GM12878 (cell line): ENCODE results near the gene GPR158.

ENCODE experiments used
- ATF3 ChIP-seq: IDR thresholded peaks from 2 replicates; pipeline ENCODE4 v1.6.1; 2011; ENCODE audit warnings: low read depth, mild to moderate bottlenecking, low read length, moderate library complexity, borderline replicate concordance; ENCODE audit errors: extremely low read depth
- CTCF ChIP-seq, 3 experiments: IDR thresholded peaks in 2 of 3; conservative IDR thresholded peaks in 1 of 3; 2 replicates each; pipeline ENCODE4 v1.5.1; 2011; ENCODE audit warnings: low read depth in 3 of 3, low read length in 3 of 3, mild to moderate bottlenecking in 3 of 3, control low read depth in 2 of 3, moderate library complexity in 2 of 3, inconsistent platforms in 1 of 3, mixed read lengths in 1 of 3; ENCODE audit not compliant: control insufficient read depth in 2 of 3, insufficient read depth in 1 of 3; ENCODE audit errors: extremely low read depth in 1 of 3
- EZH2 ChIP-seq: IDR thresholded peaks from 2 replicates; pipeline ENCODE4 v1.6.1; 2012; ENCODE audit warnings: low read depth, mild to moderate bottlenecking, control low read depth, inconsistent platforms, low read length, borderline replicate concordance; ENCODE audit not compliant: control insufficient read depth
- HDGF ChIP-seq: fragments of 450-650 bp; IDR thresholded peaks from 2 replicates; pipeline ENCODE4 v1.6.1; 2016; ENCODE audit warnings: antibody characterized with exemption
- SUPT20H ChIP-seq: IDR thresholded peaks from 2 replicates; pipeline ENCODE4 v1.6.1; 2011; ENCODE audit warnings: low read depth, mild to moderate bottlenecking, low read length, moderate library complexity, borderline replicate concordance; ENCODE audit not compliant: control insufficient read depth
- ZNF207 ChIP-seq: fragments of 450-650 bp; IDR thresholded peaks from 2 replicates; pipeline ENCODE4 v1.6.1; 2014; ENCODE audit warnings: antibody characterized with exemption, mild to moderate bottlenecking, borderline replicate concordance

GRCh38 chr10:25498645-25499044 is 323.8 kb downstream of the GPR158 start:
- TF ChIP-seq ATF3 (no peak), CTCF (IDR thresholded peaks at IDR 0.05 in 2 of 3, conservative IDR thresholded peaks at IDR 0.05 in 1 of 3; ENCODE audit: control insufficient read depth in 2 of 3, extremely low read depth in 1 of 3, insufficient read depth in 1 of 3, low read depth in 3 of 3, low read length in 3 of 3) (no peak), HDGF (no peak), EZH2 (no peak), SUPT20H (no peak), ZNF207 (no peak)
